CD14-positive monocyte (primary cell): ENCODE measurements around the gene SLC7A4. TPM values are rescaled to one million over a fixed set of nuclear protein-coding genes. Genes with fewer than 3 reads are reported as not detected.
"Not testable (repeated sequence)": the region's sequence is repeated elsewhere in the genome, so short reads cannot be mapped to it uniquely, and the experiment has no call there.

ENCODE experiments used
- DNase-seq, 3 donors: peaks; one replicate each; pipeline ENCODE4 v3.0.0-alpha.2; 2011 to 2022
- H2AFZ ChIP-seq: 2 replicates; pipeline ENCODE4 v1.6.0; 2012; ENCODE audit warnings: mild to moderate bottlenecking, low read depth, low read length, inconsistent platforms; ENCODE audit not compliant: insufficient read depth, poor library complexity, severe bottlenecking
- H3K27ac ChIP-seq, 2 donors: 1 replicate in 1 of 2; 2 replicates in 1 of 2; pipeline ENCODE4 v1.5.1; 2012 to 2013; ENCODE audit warnings: low read length in 2 of 2, control low read depth in 1 of 2, inconsistent platforms in 1 of 2, low read depth in 1 of 2, mild to moderate bottlenecking in 1 of 2
- H3K27me3 ChIP-seq, 2 donors: one replicate each; pipeline versions ENCODE4 v1.6.0 to v1.6.1; 2011 to 2013; ENCODE audit warnings: low read length in 2 of 2; ENCODE audit not compliant: control insufficient read depth in 2 of 2, insufficient read depth in 2 of 2
- H3K36me3 ChIP-seq, 2 donors: replicated peaks in 1 of 2; 1 replicate in 1 of 2; 2 replicates in 1 of 2; pipeline versions ENCODE4 v1.5.1 to v1.6.1; 2012 to 2013; ENCODE audit warnings: low read length in 2 of 2, control low read depth in 1 of 2, inconsistent platforms in 1 of 2, mild to moderate bottlenecking in 1 of 2; ENCODE audit not compliant: insufficient read depth in 2 of 2, control insufficient read depth in 1 of 2
- H3K4me1 ChIP-seq, 2 donors: 1 replicate in 1 of 2; 2 replicates in 1 of 2; pipeline versions ENCODE4 v1.5.1 to v1.6.1; 2012 to 2013; ENCODE audit warnings: low read length in 2 of 2, control low read depth in 1 of 2, inconsistent platforms in 1 of 2, mild to moderate bottlenecking in 1 of 2, moderate library complexity in 1 of 2; ENCODE audit not compliant: insufficient read depth in 2 of 2, control insufficient read depth in 1 of 2
- H3K4me2 ChIP-seq: replicated peaks from 2 replicates; pipeline ENCODE3; 2012; ENCODE audit warnings: low read length, moderate library complexity, mild to moderate bottlenecking; ENCODE audit not compliant: poor library complexity, severe bottlenecking; ENCODE audit errors: extremely low read depth
- H3K4me3 ChIP-seq, 3 experiments: fragments of 200-600 bp in 1 of 3; sonication (generic) in 1 of 3; replicated peaks in 1 of 3; 1 replicate in 2 of 3; 2 replicates in 1 of 3; pipeline ENCODE4 v1.5.1; 2011 to 2013; ENCODE audit warnings: low read length in 3 of 3, mild to moderate bottlenecking in 3 of 3, control low read depth in 2 of 3, low read depth in 2 of 3, inconsistent platforms in 1 of 3, moderate library complexity in 1 of 3
- H3K79me2 ChIP-seq: 2 replicates; pipeline ENCODE4 v1.6.0; 2012; ENCODE audit warnings: mild to moderate bottlenecking, control low read depth, inconsistent platforms, low read length, moderate library complexity; ENCODE audit not compliant: insufficient read depth
- H3K9ac ChIP-seq: 2 replicates; pipeline ENCODE4 v1.6.0; 2017; ENCODE audit warnings: low read length, mild to moderate bottlenecking; ENCODE audit not compliant: insufficient read depth, poor library complexity, severe bottlenecking
- H3K9me3 ChIP-seq, 2 donors: replicated peaks in 1 of 2; 1 replicate in 1 of 2; 2 replicates in 1 of 2; pipeline versions ENCODE4 v1.5.1 to v1.6.1; 2012 to 2013; ENCODE audit warnings: low read length in 2 of 2, control low read depth in 1 of 2; ENCODE audit not compliant: control insufficient read depth in 1 of 2, insufficient read depth in 1 of 2
- H4K20me1 ChIP-seq: 2 replicates; pipeline ENCODE4 v1.6.0; 2012; ENCODE audit warnings: mild to moderate bottlenecking, low read length, control low read depth, moderate library complexity; ENCODE audit not compliant: insufficient read depth
- H3K27ac Mint-ChIP-seq, 7 donors: one replicate each; pipeline ENCODE4 v1.8.0; 2020; ENCODE audit warnings: mild to moderate bottlenecking in 7 of 7, mixed read lengths in 7 of 7, moderate library complexity in 6 of 7, inconsistent platforms in 2 of 7
- H3K27me3 Mint-ChIP-seq, 3 donors: one replicate each; pipeline ENCODE4 v1.8.0; 2021 to 2022; ENCODE audit warnings: low read depth in 3 of 3, mild to moderate bottlenecking in 3 of 3, mixed read lengths in 3 of 3, moderate library complexity in 3 of 3, inconsistent platforms in 1 of 3
- H3K36me3 Mint-ChIP-seq, 2 donors: one replicate each; pipeline ENCODE4 v1.8.0; 2020; ENCODE audit warnings: mixed read lengths in 2 of 2, inconsistent platforms in 1 of 2, mild to moderate bottlenecking in 1 of 2
- H3K4me1 Mint-ChIP-seq: one replicate; pipeline ENCODE4 v1.8.0; 2020; ENCODE audit warnings: mild to moderate bottlenecking, mixed read lengths
- H3K4me3 Mint-ChIP-seq, 2 donors: one replicate each; pipeline ENCODE4 v1.8.0; 2020; ENCODE audit warnings: mild to moderate bottlenecking in 2 of 2, mixed read lengths in 2 of 2, moderate library complexity in 1 of 2
- H3K9me3 Mint-ChIP-seq, 7 donors: one replicate each; pipeline ENCODE4 v1.8.0; 2020 to 2022; ENCODE audit warnings: mixed read lengths in 7 of 7, mild to moderate bottlenecking in 6 of 7, moderate library complexity in 6 of 7, inconsistent platforms in 2 of 7
- CTCF ChIP-seq: fragments of 200-600 bp; IDR thresholded peaks from one replicate; pipeline ENCODE4 v1.8.0; 2022; ENCODE audit warnings: antibody characterized with exemption, mild to moderate bottlenecking
- WGBS: methylation state at CpG from one replicate; pipeline ENCODE4 v1.1.5; 2013; ENCODE audit warnings: missing lambda C conversion rate; ENCODE audit not compliant: insufficient coverage; 5-methylcytosine and 5-hydroxymethylcytosine counted together
- intact Hi-C, 2 donors: fragments of 100-400 bp; cut with micrococcal nuclease; formaldehyde crosslinking; loops; one replicate each; pipeline versions ENCODE4 v1.15.0 to v1.15.1; 2023
- polyA plus RNA-seq, 3 donors: library from polyadenylated mRNA; depleted of rRNA in 1 of 3; unstranded in 2 of 3; stranded (reverse) in 1 of 3; fragments of 300-500 nt in 2 of 3; fragments of >200 nt in 1 of 3; fragmentation: Illumina TruSeq in 2 of 3; gene quantifications; 1 replicate in 2 of 3; 2 replicates in 1 of 3; pipeline ENCODE4 v1.2.3, GENCODE V29; 2012 to 2021

Gene SLC7A4
- polyA plus RNA-seq, 3 donors: not detected

GRCh38 chr22:21041937-21042336, 9.6 kb upstream of the SLC7A4 start:
- no peaks in the 10 kb centered on the region for H3K79me2 ChIP-seq
- no peak overlapping the region for H3K4me3 ChIP-seq
- H3K9me3 ChIP-seq: no peaks in the 10 kb centered on the region
- no peaks in the 10 kb centered on the region for H3K36me3 ChIP-seq
- DNase-seq: no peak
- intact Hi-C loops: loop anchor here in 1 of 2 donors (10.0 kb wide), 1 partner anchor 57 kb away; the partner anchor contains the start of gene LZTR1
- H3K27ac Mint-ChIP-seq: peak overlapping the region in 1 of 7 donors; percentile 46
- no peak overlapping the region for H3K9ac ChIP-seq
- no peak overlapping the region for H3K4me3 Mint-ChIP-seq
- no peak overlapping the region for H3K4me2 ChIP-seq
- peaks cover 14 to 21% of the 10 kb centered on the region in 2 donors for H3K4me1 ChIP-seq
- peaks cover 24% of the 10 kb centered on the region for H3K4me1 Mint-ChIP-seq
- no peaks in the 10 kb centered on the region for H3K36me3 Mint-ChIP-seq
- H3K27me3 ChIP-seq: peaks cover 0 to 5% of the 10 kb centered on the region in 2 donors
- 88% methylated on average over 4 of the region's 4 CpGs for WGBS
- no peaks in the 10 kb centered on the region for H4K20me1 ChIP-seq
- peaks cover 0 to 2% (median 0%) of the 10 kb centered on the region in 7 donors for H3K9me3 Mint-ChIP-seq
- H3K27ac ChIP-seq: no peak overlapping the region
- no peak for TF ChIP-seq CTCF
- H3K27me3 Mint-ChIP-seq: peaks cover 14 to 18% (median 17%) of the 10 kb centered on the region in 3 donors
- H2AFZ ChIP-seq: no peak overlapping the region

- H3K36me3 ChIP-seq, H3K27ac ChIP-seq, H3K4me2 ChIP-seq, H3K36me3 Mint-ChIP-seq, H3K9me3 ChIP-seq, H3K4me3 Mint-ChIP-seq, H3K9me3 Mint-ChIP-seq, H3K4me1 Mint-ChIP-seq, DNase-seq, H3K4me1 ChIP-seq, intact Hi-C loops, H4K20me1 ChIP-seq, H3K4me3 ChIP-seq, H2AFZ ChIP-seq, H3K27me3 Mint-ChIP-seq, H3K79me2 ChIP-seq, H3K9ac ChIP-seq, H3K27me3 ChIP-seq, H3K27ac Mint-ChIP-seq: not testable (repeated sequence)
- WGBS: no CpG with 5 or more reads among the region's 5 CpGs
These were observed 6.8 kb upstream of the SLC7A4 start for GRCh38 chr22:21039158-21039557.
